ENCODE measurements around the gene TTYH1.
"Not testable (repeated sequence)": the region's sequence is repeated elsewhere in the genome, so short reads cannot be mapped to it uniquely, and the experiment has no call there.

TTYH1 gene

GRCh38 chr19:54461613-54462012 is 46.3 kb downstream of the TTYH1 start:
- DNase-seq = no peak

- DNase-seq = no peak
Observed at GRCh38 chr19:54462047-54462654, 46.9 kb downstream of the TTYH1 start.

GRCh38 chr19:54462655-54463530 is 47.6 kb downstream of the TTYH1 start:
- DNase-seq = no peak

- peak; percentile 27 for DNase-seq
Observed at GRCh38 chr19:54463531-54464043, 48.3 kb downstream of the TTYH1 start, which contains the start of gene LENG9. TSS of gene LENG9 (minus strand) at chr19:54463778. CDS start at chr19:54463526, 252 bp downstream.

GRCh38 chr19:54464044-54464629 is 48.9 kb downstream of the TTYH1 start:
- peak; percentile 81 for DNase-seq

- DNase-seq = peak; percentile 94
Observed at GRCh38 chr19:54464630-54465425, 49.6 kb downstream of the TTYH1 start.

- DNase-seq = no peak
Observed at GRCh38 chr19:54465426-54466109, 50.3 kb downstream of the TTYH1 start.

GRCh38 chr19:54466110-54466480 is 50.8 kb downstream of the TTYH1 start:
- DNase-seq = not testable (repeated sequence)

- DNase-seq = no peak
Observed at GRCh38 chr19:54469496-54469934, 54.3 kb downstream of the TTYH1 start.

- no peak for DNase-seq
Observed at GRCh38 chr19:54470276-54470887, 55.1 kb downstream of the TTYH1 start.

GRCh38 chr19:54470991-54471782 is 55.9 kb downstream of the TTYH1 start:
- DNase-seq = no peak

- no peak for DNase-seq
Observed at GRCh38 chr19:54473071-54473891, 58.0 kb downstream of the TTYH1 start, which contains the start of gene CDC42EP5. TSS of gene CDC42EP5 (minus strand) at chr19:54473296. CDS start at chr19:54465547, 7,749 bp downstream.

GRCh38 chr19:54473892-54474372 is 58.7 kb downstream of the TTYH1 start:
- DNase-seq = no peak

GRCh38 chr19:54475706-54476105 is 60.4 kb downstream of the TTYH1 start:
- no peak for DNase-seq

- DNase-seq = no peak
Observed at GRCh38 chr19:54477650-54478049, 62.4 kb downstream of the TTYH1 start.

GRCh38 chr19:54478677-54479266 is 63.5 kb downstream of the TTYH1 start:
- DNase-seq = peak; percentile 81

- DNase-seq = no peak
Observed at GRCh38 chr19:54480051-54480450, 64.8 kb downstream of the TTYH1 start.

GRCh38 chr19:54481326-54481930 is 66.2 kb downstream of the TTYH1 start:
- peak; percentile 82 for DNase-seq

- DNase-seq = no peak
Observed at GRCh38 chr19:54482889-54483288, 67.6 kb downstream of the TTYH1 start.
